ENCODE results near the gene PRKAR1B. TPM values are rescaled to one million over a fixed set of nuclear protein-coding genes. Genes with fewer than 3 reads are reported as not detected.

Gene PRKAR1B
- total and polyA plus RNA-seq, 2 donors (not counting 1 experiment from before 2014, with no cell fraction given) = 4.5 to 8.6 TPM

- ChIA-PET CTCF (no interaction called here), POLR2A (no interaction called here)
- Histone ChIP-seq H3K4me3 (ENCODE audit: control extremely low read depth in 1 of 5, extremely low read depth in 1 of 5, insufficient read depth in 1 of 5, low read depth in 2 of 5, low read length in 4 of 5) (no peak overlapping the region), H3K27ac (ENCODE audit: low read length in 2 of 2) (no peak overlapping the region), H3K4me2 (replicated peaks; ENCODE audit: low read depth, low read length, poor library complexity, severe bottlenecking) (no peak overlapping the region), H2AFZ (ENCODE audit: insufficient read depth, low read depth, low read length, poor library complexity, severe bottlenecking) (no peak overlapping the region), H3K79me2 (ENCODE audit: control insufficient read depth, insufficient read depth, low read length) (peaks cover 3% of the 10 kb centered on the region), H3K4me1 (ENCODE audit: control insufficient read depth in 2 of 2, insufficient read depth in 2 of 2, low read length in 2 of 2) (no peaks in the 10 kb centered on the region), H3K36me3 (replicated peaks in 1 of 2; ENCODE audit: control extremely low read depth in 1 of 2, control insufficient read depth in 1 of 2, extremely low read depth in 1 of 2, insufficient read depth in 2 of 2, low read length in 1 of 2) (peaks cover 0 to 2% of the 10 kb centered on the region in 2 experiments), H3K9ac (ENCODE audit: low read length) (no peak overlapping the region), H4K20me1 (ENCODE audit: control insufficient read depth, insufficient read depth, low read length, poor library complexity, severe bottlenecking) (no peaks in the 10 kb centered on the region), H3K27me3 (replicated peaks in 1 of 4; ENCODE audit: control extremely low read depth in 1 of 4, control insufficient read depth in 3 of 4, insufficient read depth in 4 of 4, low read length in 3 of 4) (no peaks in the 10 kb centered on the region), H3K9me3 (ENCODE audit: control extremely low read depth in 1 of 3, control insufficient read depth in 2 of 3, insufficient read depth in 1 of 3, low read length in 2 of 3) (no peaks in the 10 kb centered on the region)
- no peak for DNase-seq
- TF ChIP-seq, protein P1, sequence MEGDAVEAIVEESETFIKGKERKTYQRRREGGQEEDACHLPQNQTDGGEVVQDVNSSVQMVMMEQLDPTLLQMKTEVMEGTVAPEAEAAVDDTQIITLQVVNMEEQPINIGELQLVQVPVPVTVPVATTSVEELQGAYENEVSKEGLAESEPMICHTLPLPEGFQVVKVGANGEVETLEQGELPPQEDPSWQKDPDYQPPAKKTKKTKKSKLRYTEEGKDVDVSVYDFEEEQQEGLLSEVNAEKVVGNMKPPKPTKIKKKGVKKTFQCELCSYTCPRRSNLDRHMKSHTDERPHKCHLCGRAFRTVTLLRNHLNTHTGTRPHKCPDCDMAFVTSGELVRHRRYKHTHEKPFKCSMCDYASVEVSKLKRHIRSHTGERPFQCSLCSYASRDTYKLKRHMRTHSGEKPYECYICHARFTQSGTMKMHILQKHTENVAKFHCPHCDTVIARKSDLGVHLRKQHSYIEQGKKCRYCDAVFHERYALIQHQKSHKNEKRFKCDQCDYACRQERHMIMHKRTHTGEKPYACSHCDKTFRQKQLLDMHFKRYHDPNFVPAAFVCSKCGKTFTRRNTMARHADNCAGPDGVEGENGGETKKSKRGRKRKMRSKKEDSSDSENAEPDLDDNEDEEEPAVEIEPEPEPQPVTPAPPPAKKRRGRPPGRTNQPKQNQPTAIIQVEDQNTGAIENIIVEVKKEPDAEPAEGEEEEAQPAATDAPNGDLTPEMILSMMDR (IDR thresholded peaks at IDR 0.05) = no peak
- no peak for TF ChIP-seq EZH2 (IDR thresholded peaks at IDR 0.05; ENCODE audit: borderline replicate concordance, insufficient read depth, low read depth, low read length, poor library complexity, severe bottlenecking)
- intact Hi-C loops (cut with micrococcal nuclease) = no loop called here
- Mint-ChIP-seq H3K9me3 (ENCODE audit: insufficient read depth) (no peaks in the 10 kb centered on the region), H3K4me1 (no peaks in the 10 kb centered on the region), H3K4me3 (no peak overlapping the region), H3K27ac (no peak overlapping the region), H3K27me3 (no peaks in the 10 kb centered on the region)
- ATAC-seq (ENCODE audit: low read depth) = no peak
- over 99% methylated on average over 28 of the region's 29 CpGs for WGBS (ENCODE audit: insufficient coverage)
Measured at GRCh38 chr7:696812-697551, 30.1 kb downstream of the PRKAR1B start.

- H2AFZ ChIP-seq (ENCODE audit: insufficient read depth, low read depth, low read length, poor library complexity, severe bottlenecking) = no peak overlapping the region
- H3K9me3 ChIP-seq (ENCODE audit: control extremely low read depth in 1 of 3, control insufficient read depth in 2 of 3, insufficient read depth in 1 of 3, low read length in 2 of 3) = peaks cover 0 to 4% (median 0%) of the 10 kb centered on the region in 3 donors
- peaks cover 3% of the 10 kb centered on the region for H3K79me2 ChIP-seq (ENCODE audit: control insufficient read depth, insufficient read depth, low read length)
- TF ChIP-seq EZH2 (IDR thresholded peaks at IDR 0.05; ENCODE audit: borderline replicate concordance, insufficient read depth, low read depth, low read length, poor library complexity, severe bottlenecking) = no peak
- TF ChIP-seq, protein P1 (IDR thresholded peaks at IDR 0.05) = no peak
- ChIA-PET CTCF (no interaction called here), POLR2A (no interaction called here)
- H3K27me3 ChIP-seq (replicated peaks in 1 of 4; ENCODE audit: control extremely low read depth in 1 of 4, control insufficient read depth in 3 of 4, insufficient read depth in 4 of 4, low read length in 3 of 4) = no peaks in the 10 kb centered on the region
- DNase-seq (no peak), ATAC-seq (ENCODE audit: low read depth) (no peak)
- intact Hi-C loops (cut with micrococcal nuclease) = no loop called here
- H4K20me1 ChIP-seq (ENCODE audit: control insufficient read depth, insufficient read depth, low read length, poor library complexity, severe bottlenecking) = no peaks in the 10 kb centered on the region
- H3K4me1 ChIP-seq (ENCODE audit: control insufficient read depth in 2 of 2, insufficient read depth in 2 of 2, low read length in 2 of 2) = no peaks in the 10 kb centered on the region
- Mint-ChIP-seq H3K4me1 (no peaks in the 10 kb centered on the region), H3K4me3 (no peak overlapping the region), H3K27me3 (no peaks in the 10 kb centered on the region), H3K9me3 (ENCODE audit: insufficient read depth) (no peaks in the 10 kb centered on the region), H3K27ac (no peak overlapping the region)
- H3K27ac ChIP-seq (ENCODE audit: low read length in 2 of 2) = no peak overlapping the region
- 97% methylated on average over 9 of the region's 9 CpGs for WGBS (ENCODE audit: insufficient coverage)
- H3K9ac ChIP-seq (ENCODE audit: low read length) = no peak overlapping the region
- no peak overlapping the region for H3K4me2 ChIP-seq (replicated peaks; ENCODE audit: low read depth, low read length, poor library complexity, severe bottlenecking)
- H3K36me3 ChIP-seq (replicated peaks in 1 of 2; ENCODE audit: control extremely low read depth in 1 of 2, control insufficient read depth in 1 of 2, extremely low read depth in 1 of 2, insufficient read depth in 2 of 2, low read length in 1 of 2) = peaks cover 0 to 2% of the 10 kb centered on the region in 2 experiments
- no peak overlapping the region for H3K4me3 ChIP-seq (ENCODE audit: control extremely low read depth in 1 of 5, extremely low read depth in 1 of 5, insufficient read depth in 1 of 5, low read depth in 2 of 5, low read length in 4 of 5)
Measured at GRCh38 chr7:696426-696811, 30.7 kb downstream of the PRKAR1B start.

Data from B cell (primary cell).